C4-2B (cell line): ENCODE data around the gene IKBKG.
"Not testable (repeated sequence)": the region's sequence is repeated elsewhere in the genome, so short reads cannot be mapped to it uniquely, and the experiment has no call there.

ENCODE experiments used
- H3K27ac ChIP-seq: fragments of 450-650 bp; 2 replicates; pipeline ENCODE4 v1.5.1; 2017
- ZFX ChIP-seq: fragments of 450-650 bp; IDR thresholded peaks from 2 replicates; pipeline ENCODE4 v1.6.1; 2017
- TF ChIP-seq, protein P1 (sequence below): fragments of 450-650 bp; conservative IDR thresholded peaks from 2 replicates; pipeline ENCODE4 v1.5.1; 2017; ENCODE audit warnings: mild to moderate bottlenecking

IKBKG gene

DNA sequence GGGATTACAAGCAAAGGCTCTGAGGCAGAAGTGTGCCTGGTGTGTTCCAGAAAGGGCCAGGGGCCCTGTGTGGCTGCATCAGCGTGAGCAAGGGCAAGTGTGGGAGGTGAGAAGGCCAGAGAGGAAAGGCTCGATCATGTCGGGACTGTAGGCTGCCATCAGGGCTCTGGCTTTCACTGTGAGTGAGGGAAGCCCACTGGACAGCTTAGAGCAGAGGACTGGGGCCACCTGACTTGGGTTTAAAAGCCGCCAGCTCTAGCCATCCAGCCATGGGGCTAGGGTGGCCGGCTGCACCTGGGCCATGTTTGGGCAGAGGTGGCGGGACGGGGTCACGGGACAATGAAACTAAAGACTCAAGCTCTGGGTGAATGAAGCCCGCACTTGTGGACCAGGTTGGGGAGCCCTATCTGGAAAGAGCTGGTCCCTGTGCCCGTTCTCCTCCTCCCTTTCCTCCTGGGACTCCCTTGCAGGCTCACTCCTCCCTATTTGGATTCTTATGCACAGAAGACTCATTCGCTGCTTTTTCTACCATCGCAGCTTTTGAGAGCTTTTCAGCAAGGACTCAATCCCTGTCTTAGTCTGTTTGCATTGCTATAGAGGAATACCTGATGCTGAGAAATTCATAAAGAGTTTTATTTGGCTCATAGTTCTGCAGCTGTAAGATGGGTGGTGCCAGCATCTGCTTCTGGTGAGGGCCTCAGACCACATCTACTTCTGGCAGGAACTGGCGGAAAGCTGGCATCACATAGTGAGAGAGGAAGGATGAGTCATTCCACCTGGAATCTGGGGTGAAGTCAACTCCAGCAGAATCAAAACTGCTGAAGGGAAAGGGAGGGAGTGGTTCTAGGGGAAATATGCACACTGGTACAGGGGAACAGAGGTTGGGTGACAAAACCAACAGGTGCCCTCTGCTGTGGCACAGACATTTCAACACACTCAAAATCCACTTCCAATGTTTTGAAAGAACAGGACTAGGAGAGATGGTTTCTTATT is 56.3 kb downstream of the IKBKG start:
- no peak overlapping the region for H3K27ac ChIP-seq
- TF ChIP-seq ZFX: no peak

DNA sequence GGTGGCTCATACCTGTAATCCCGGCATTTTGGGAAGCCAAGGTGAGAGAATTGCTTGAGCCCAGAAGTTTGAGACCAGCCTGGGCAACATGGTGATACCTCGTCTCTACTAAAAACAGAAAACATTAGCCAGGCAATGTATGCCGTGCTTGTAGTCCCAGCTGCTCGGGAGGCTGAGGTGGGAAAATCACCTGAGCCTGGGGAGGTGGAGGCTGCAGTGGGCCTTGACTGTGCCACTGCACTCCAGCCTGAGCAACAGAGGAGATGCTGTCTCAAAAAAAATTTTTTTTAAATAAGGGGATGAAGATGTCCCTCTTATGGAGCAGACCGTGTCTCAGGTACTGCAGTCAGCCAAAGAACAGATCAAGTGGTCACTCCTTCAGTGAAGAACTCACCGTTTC is 58.1 kb downstream of the IKBKG start:
- no peak overlapping the region for H3K27ac ChIP-seq
- TF ChIP-seq, protein P1, sequence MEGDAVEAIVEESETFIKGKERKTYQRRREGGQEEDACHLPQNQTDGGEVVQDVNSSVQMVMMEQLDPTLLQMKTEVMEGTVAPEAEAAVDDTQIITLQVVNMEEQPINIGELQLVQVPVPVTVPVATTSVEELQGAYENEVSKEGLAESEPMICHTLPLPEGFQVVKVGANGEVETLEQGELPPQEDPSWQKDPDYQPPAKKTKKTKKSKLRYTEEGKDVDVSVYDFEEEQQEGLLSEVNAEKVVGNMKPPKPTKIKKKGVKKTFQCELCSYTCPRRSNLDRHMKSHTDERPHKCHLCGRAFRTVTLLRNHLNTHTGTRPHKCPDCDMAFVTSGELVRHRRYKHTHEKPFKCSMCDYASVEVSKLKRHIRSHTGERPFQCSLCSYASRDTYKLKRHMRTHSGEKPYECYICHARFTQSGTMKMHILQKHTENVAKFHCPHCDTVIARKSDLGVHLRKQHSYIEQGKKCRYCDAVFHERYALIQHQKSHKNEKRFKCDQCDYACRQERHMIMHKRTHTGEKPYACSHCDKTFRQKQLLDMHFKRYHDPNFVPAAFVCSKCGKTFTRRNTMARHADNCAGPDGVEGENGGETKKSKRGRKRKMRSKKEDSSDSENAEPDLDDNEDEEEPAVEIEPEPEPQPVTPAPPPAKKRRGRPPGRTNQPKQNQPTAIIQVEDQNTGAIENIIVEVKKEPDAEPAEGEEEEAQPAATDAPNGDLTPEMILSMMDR: no peak
- TF ChIP-seq ZFX: no peak

DNA sequence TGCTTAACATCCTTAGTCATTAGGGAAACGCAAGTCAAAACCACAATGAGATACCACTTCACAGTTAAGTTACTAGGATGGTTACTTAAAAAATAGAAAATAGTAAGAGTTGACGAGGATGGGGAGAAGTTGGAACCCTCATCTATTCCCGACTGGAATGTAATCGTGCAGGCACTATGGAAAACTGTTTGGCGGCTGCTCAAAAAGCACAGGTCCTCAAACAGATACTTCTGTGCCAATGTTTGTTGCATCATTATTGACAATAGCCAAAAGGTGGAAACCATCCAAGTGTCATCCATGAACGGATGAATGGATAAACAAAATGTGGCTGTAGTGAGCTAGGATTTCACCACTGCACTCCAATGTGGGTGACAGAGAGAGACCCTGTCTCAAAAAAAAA is 60.0 kb downstream of the IKBKG start:
- no peak for TF ChIP-seq ZFX
- TF ChIP-seq, protein P1: no peak
- H3K27ac ChIP-seq: no peak overlapping the region

DNA sequence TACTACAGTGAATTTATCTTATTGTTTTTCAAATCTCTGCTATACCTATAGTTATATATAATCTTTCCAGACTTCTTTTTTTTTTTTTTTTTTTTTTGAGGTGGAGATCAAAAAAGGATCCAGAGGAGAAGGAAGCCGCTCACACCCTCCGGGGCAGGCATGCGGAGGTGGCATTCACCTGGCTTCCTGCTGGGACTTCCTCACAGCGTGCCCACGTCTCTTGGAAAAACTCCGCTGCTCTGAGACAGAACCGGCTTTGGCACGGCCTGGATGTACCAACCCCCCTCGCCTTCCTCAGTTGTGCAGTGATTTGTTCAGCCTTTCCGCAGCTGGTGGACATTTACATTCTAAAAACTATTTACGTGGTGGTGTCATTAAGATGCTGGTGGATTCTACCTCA is 60.6 kb downstream of the IKBKG start:
- H3K27ac ChIP-seq: not testable (repeated sequence)

DNA sequence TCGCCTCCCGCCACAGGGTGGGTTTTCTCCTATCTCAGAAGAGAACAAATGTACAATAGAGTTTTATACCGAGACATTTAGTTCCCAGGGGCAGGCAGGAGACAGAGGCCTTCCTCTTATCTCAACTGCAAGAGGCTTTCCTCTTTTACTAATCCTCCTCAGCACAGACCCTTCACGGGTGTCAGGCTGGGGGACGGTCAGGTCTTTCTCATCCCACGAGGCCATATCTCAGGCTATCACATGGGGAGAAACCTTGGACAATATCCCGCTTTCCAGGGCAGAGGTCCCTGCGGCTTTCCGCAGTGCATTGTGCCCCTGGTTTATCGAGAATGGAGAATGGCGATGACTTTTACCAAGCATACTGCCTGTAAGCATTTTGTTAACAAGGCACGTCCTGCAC is 61.4 kb downstream of the IKBKG start:
- H3K27ac ChIP-seq: not testable (repeated sequence)

DNA sequence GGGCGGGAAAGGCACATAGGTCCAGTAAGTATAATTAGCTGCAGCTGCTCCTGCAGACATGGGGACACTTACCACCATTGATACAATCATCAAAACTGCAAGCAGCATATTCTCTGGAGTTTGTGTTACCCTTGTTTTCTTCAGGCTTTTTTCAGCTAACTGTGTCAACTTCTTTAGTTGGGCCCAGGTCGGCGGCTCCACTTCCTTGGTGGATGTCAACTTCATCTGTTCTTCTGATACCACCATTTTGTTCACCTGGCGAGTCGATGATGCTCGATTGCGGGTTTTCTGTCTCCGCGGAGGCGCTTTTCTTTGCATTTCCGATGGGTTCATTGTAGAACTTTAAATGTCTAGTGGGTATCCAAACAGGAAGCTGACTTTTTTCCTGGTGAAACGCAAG is 63.7 kb downstream of the IKBKG start:
- H3K27ac ChIP-seq: not testable (repeated sequence)

DNA sequence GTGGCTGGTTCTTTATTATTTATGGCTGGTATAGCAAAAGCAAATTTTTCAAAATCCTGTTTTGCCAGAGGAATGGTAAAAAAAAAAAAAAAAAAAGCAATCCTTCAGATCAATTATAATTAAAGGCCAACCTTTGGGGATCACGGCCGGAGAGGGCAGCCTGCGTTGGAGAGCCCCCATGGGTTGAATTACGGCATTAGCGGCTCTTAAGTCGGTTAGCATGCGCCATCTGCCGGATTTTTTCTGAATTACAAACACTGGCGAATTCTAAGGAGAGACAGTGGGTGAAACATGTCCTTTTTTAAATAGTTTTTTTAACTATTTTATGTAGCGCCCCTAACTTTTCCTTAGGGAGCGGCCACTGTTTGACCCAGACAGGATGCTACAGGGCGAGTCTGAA is 66.2 kb downstream of the IKBKG start:
- H3K27ac ChIP-seq: not testable (repeated sequence)
